Right renal cortex interstitium (tissue), 3 donors: ENCODE measurements around the gene FNDC3B. TPM values are rescaled to one million over a fixed set of nuclear protein-coding genes. Genes with fewer than 3 reads are reported as not detected.

Source experiments
- DNase-seq, 3 donors: peaks; one replicate each; pipeline ENCODE4 v3.0.0-alpha.2; 2013; ENCODE audit warnings: low read depth in 3 of 3, low spot score in 2 of 3
- polyA plus RNA-seq, 3 donors: library from polyadenylated mRNA; unstranded; fragments of 120-200 nt; gene quantifications; one replicate each; pipeline ENCODE4 v1.2.1, GENCODE V29; 2013; ENCODE audit not compliant: insufficient read length in 3 of 3

The FNDC3B gene
- polyA plus RNA-seq, 3 donors: 60.2 to 64.6 (median 62.3) TPM

GRCh38 chr3:172163320-172163719 is 123.9 kb downstream of the FNDC3B start:
- DNase-seq: no peak

DNA sequence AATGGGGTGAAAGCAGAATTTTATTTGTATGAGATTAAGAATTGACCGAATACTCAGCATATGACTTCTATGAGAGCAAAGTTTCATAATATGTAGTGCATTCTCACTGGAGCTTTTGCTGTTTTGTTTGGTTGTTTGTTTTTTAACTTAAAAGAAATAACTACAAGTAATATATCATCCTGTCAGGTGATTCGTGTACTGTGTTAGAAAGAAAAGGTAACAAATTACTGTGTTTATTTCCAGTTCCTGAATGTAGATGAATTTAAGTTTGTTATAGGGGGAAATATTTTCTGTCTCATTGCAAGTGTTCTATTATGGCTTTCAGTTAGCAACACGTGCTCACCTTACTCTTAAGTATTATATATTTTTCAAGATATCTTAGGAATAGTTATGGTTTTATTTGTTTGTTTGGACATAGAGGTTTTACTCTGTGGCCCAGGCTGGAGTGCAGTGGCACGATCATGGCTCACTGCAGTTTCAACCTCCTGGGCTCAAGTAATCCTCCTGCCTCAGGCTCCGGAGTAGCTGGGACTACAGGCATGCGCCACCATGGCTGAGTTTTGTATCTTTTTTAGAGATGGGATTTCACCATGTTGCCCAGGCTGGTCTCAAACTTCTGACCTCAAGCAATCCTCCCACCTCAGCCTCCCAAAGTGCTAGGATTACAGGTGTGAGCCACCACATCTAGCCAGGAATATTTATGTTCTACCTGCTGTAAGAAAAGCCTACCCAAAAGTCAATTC is 125.4 kb downstream of the FNDC3B start:
- no peak for DNase-seq

DNA sequence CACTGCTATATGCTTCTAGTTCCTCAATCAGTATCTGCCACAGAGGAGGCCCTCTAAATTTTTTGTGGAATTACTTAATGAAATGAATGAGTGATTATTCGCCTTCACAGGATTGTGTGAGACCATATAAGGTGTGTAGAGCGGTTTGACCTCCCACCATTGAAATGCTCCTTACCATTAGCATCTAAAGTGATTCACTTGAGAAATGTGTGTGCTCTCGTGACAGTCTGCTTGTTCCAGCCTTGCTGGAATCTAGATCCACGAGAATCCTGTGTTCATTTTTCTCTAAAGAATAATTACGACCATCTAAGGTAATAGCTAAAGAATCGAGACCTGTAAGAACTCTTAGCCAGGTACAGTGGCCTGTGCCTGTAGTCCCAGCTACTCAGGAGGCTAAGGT is 126.9 kb downstream of the FNDC3B start:
- DNase-seq: no peak

GRCh38 chr3:172166890-172167289 is 127.5 kb downstream of the FNDC3B start:
- DNase-seq: no peak

DNA sequence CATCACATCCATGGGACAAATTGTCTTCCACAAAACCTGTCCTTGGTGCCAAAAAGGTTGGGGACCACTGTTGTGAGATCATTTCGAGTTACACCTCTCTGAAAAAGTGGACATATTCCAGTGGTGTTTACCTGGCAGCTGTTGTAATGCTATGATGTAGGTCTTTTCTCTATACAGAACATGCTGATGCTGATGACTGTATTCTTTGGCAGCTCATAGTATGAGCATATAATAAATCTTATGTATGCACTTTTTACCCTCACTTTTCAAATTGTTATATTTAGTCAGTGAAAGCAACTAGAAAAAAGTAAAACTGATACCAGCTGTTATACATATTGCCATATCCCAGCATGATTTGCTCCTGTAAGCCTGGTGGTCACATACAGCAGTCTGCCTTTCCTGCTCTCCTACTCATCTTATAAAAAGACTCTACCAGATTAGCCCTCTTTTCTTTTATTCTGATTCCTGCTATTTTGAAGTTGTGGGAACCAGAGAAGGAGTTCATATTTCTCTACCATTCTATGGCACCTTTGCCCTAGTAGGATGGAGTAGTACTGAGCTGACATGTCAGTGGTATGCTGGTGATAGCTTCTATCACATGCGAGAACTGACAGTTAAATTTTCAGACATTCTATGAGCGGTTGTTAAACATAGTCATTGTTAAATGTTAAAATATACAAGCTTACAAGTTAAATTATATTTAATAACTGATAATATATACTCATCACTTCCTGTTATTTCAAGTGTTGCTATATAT is 128.7 kb downstream of the FNDC3B start:
- DNase-seq: no peak

GRCh38 chr3:172170073-172170709 is 130.8 kb downstream of the FNDC3B start:
- no peak for DNase-seq

GRCh38 chr3:172170841-172171240 is 131.5 kb downstream of the FNDC3B start:
- DNase-seq: no peak

- no peak for DNase-seq
Observed at GRCh38 chr3:172171396-172172075, 132.2 kb downstream of the FNDC3B start.

GRCh38 chr3:172173316-172174254 is 134.2 kb downstream of the FNDC3B start:
- DNase-seq: no peak

DNA sequence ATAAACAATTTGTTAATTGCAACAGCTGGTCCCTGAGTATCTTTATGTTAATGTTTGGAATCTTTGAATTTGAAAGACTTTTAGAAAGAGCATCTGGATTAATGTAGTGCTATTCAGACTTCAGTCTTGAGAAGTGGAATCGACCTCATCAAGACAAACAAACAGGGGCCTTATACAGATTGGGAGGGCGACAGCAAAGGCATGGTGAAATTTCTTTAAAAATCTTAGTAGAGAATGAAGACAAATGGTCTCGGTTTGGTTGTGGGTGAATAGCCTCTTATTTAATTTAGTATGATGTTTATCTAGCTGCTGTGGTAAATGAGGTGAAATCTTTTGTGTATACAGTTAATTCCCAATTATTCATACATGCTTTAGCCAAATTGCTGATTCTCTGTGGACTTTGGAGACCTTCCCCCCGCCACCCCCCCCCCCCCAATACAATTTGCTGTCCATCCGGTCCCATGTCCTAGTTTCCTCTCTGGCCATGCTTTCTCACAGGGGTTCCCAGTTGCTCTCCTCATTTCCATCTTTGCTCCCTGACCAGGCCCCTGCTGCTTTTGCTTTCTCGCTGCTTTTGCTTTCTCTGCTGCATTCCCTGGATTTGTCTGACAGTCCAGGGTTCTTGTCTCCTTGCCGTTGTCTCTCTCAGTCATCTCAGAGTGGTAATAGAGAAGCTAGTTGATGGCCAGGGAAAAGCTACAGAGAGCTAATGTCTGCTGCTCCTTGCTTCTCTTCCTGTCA is 135.3 kb downstream of the FNDC3B start:
- no peak for DNase-seq

DNA sequence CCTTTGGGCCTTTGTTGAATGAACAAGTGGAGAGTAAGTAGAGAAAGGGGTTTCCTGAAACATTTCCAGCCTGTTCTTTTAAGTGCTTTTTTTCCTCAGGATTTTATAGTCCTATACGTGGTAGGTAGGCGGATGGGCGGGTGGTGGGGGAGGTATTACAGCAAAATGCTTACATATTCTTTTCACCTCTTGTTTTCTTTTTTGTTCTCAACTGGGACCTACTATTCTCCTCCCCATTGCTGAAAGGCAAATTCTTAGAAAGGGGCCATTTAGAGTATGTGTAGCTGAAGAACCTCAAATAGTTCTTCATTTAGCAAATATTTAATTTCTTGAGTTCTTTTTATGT is 135.8 kb downstream of the FNDC3B start:
- no peak for DNase-seq

DNA sequence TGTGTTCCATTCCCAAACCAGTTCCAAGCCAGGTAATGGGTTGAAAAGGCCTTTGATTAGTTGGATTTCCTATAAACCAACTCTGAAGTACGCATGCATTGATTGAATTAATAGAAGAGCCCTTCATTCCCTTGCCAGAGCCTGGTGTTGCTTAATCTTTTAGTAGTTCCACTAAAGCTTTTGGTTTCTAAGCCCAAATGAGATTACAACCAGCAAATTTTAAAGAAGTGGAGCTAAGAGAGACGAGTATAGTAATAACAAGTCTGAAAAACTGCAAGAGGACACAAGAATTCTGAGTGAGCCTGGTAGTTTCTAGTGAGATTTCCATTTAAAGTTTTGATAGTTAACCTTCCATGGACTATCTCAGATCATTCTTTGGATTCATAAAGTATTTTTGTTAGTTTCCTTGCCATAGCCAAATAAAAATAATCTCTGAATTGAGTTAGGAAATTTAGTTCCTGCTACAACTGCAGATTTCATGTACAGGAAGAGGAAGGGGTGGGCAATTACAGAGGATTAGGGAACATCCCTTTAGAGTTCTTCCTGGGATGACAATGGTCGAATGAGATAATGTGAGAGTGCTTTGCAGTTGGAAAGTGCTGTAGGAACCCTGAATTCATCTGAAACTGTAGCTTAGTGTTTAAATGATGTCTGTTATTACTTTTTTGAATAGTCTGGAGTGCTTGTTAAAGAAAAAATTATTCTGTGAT is 136.8 kb downstream of the FNDC3B start:
- no peak for DNase-seq

DNA sequence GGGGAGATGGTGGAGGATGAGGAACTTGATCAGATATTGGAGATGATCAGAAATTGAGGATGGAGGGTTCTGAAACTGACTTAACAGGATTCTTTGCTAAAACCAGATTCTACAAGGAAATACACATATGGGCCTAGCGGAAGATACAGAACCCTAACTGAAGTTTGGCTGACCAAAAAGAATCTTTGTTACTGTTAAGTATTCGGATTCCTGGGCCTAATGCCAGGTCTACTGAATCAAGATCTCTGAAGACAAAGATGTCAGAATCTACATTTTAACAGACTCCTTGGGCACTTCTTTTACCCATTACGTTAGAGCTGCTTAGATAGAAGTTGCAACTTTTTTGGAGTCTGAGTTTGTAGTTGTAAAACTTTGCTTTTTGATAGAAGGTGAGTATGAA is 137.7 kb downstream of the FNDC3B start:
- DNase-seq: no peak

GRCh38 chr3:172177803-172178316 is 138.5 kb downstream of the FNDC3B start:
- DNase-seq: no peak

DNA sequence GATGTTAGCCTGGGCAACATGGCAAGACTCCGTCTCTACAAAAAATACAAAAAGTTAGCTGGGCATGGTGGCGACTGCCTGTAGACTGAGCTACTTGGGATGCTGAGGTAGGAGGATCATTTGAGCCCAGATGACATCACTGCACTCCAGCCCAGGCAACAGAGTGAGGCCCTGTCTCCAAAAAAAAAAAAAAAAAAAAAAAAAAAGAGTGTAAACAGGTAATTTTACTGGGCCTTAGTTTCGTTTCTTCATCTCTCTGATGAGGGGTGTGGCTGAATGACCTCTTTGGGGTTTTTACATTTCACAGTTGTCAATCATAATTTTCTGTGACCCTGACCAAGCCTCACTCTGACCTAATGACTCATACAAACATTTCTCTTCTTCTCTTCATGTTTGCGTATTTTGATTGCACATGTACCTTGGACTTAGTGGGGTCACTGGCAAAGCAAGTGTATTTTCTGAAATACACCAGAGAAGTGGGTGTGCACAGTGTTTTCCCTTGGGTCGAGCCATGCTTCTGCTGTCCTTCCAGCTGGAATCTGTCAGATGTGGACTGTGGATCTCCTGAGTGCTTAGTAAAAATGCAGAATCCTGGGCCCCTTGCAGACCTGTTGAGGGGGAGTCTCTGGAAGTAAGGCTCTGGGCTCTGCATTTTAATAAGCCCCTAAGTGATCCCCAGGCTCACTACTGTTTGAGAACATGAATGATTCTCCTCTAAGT is 140.5 kb downstream of the FNDC3B start:
- no peak for DNase-seq

DNA sequence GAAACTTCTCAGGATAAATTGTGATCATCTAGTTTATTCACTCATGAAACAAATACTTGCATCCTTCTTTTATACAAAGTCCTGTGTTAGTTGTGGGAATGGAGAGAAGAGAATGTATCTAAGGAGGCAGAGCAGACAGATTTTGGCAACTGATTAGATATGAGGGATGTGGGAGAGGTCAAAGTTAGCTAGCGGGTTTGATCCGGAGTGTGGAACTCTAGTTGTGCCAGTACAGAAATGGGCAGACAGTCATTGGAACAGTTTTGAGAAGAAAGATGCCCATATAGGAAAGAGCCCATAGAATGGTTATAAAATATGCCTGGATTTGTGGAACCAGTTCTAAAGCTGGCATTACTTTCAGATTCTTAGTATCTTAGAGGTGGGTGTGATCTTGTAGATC is 141.1 kb downstream of the FNDC3B start:
- DNase-seq: no peak

GRCh38 chr3:172181932-172182586 is 142.7 kb downstream of the FNDC3B start:
- DNase-seq: no peak
